PC-3 (cell line): ENCODE results near the gene TAP1. TPM values are rescaled to one million over a fixed set of nuclear protein-coding genes. Genes with fewer than 3 reads are reported as not detected.

Source experiments
- ATAC-seq: fragments of 200-7000 bp; cut with Tn5 transposase; 2 replicates; pipeline ENCODE4 v1.9.1; 2020; ENCODE audit warnings: mild to moderate bottlenecking, moderate library complexity
- BruUV-seq: library from RNA; stranded (reverse); fragments of 400-500 nt; replicated peaks from 2 replicates; lab custom pipeline; 2021; lab: Mats Ljungman, UMichigan
- CTCF ChIA-PET: fragments of 300-600 bp; sonication (Branson Sonifier 250); formaldehyde crosslinking; loops from one replicate; lab custom pipeline; 2022; ENCODE audit warnings: antibody characterized with exemption; lab: Charles Lee
- POLR2A ChIA-PET: fragments of 300-600 bp; sonication (Branson Sonifier 250); formaldehyde crosslinking; loops from one replicate; lab custom pipeline; 2022; ENCODE audit warnings: antibody characterized with exemption; ENCODE audit not compliant: unreplicated experiment; lab: Charles Lee
- DNase-seq: peaks from one replicate; pipeline ENCODE4 v3.0.0-alpha.2; 2015
- H2AFZ ChIP-seq: fragments of 300-600 bp; sonication (generic); 2 replicates; pipeline ENCODE4 v1.6.0; 2016; ENCODE audit warnings: antibody characterized with exemption, low read length
- H3F3A ChIP-seq: fragments of 300-600 bp; sonication (generic); one replicate; pipeline ENCODE4 v1.6.0; 2017; ENCODE audit warnings: antibody characterized with exemption, low read length, control low read depth, mild to moderate bottlenecking; ENCODE audit not compliant: unreplicated experiment
- H3K27ac ChIP-seq: fragments of 300-600 bp; sonication (generic); 2 replicates; pipeline ENCODE4 v1.5.1; 2016; ENCODE audit warnings: mild to moderate bottlenecking, low read length
- H3K27me3 ChIP-seq: fragments of 300-600 bp; sonication (generic); 2 replicates; pipeline ENCODE4 v1.6.1; 2016; ENCODE audit warnings: low read length, mixed read lengths
- H3K36me3 ChIP-seq: fragments of 300-600 bp; sonication (generic); 2 replicates; pipeline ENCODE4 v1.6.1; 2016; ENCODE audit warnings: low read depth, mixed run types, low read length, mixed read lengths
- H3K4me1 ChIP-seq: fragments of 300-600 bp; sonication (generic); 2 replicates; pipeline ENCODE4 v1.5.1; 2016; ENCODE audit warnings: low read length; ENCODE audit not compliant: insufficient read depth
- H3K4me2 ChIP-seq: fragments of 300-600 bp; sonication (generic); 2 replicates; pipeline ENCODE4 v1.6.0; 2016; ENCODE audit warnings: low read length
- H3K4me3 ChIP-seq: fragments of 300-600 bp; sonication (generic); 2 replicates; pipeline ENCODE4 v1.5.1; 2016; ENCODE audit warnings: mild to moderate bottlenecking, low read length, mixed read lengths
- H3K79me2 ChIP-seq: fragments of 300-600 bp; sonication (generic); 2 replicates; pipeline ENCODE4 v1.6.1; 2017; ENCODE audit warnings: low read length, mixed read lengths
- H3K9ac ChIP-seq: fragments of 300-600 bp; sonication (generic); 2 replicates; pipeline ENCODE4 v1.6.0; 2016; ENCODE audit warnings: mild to moderate bottlenecking, low read length
- H3K9me2 ChIP-seq: fragments of 300-600 bp; sonication (generic); replicated peaks from 2 replicates; pipeline ENCODE4 v1.6.1; 2016; ENCODE audit warnings: mixed run types, low read length, mixed read lengths
- H3K9me3 ChIP-seq: fragments of 300-600 bp; sonication (generic); 2 replicates; pipeline ENCODE4 v1.6.1; 2016; ENCODE audit warnings: low read length, mixed read lengths
- H4K20me1 ChIP-seq: fragments of 300-600 bp; sonication (generic); 2 replicates; pipeline ENCODE4 v1.6.1; 2016; ENCODE audit warnings: low read length, mixed read lengths
- EZH2 ChIP-seq: fragments of 300-600 bp; sonication (generic); IDR thresholded peaks from one replicate; pipeline ENCODE4 v1.6.1; 2017; ENCODE audit warnings: antibody characterized with exemption, mild to moderate bottlenecking, low read length; ENCODE audit not compliant: unreplicated experiment
- EZH2phosphoT487 ChIP-seq: fragments of 300-600 bp; sonication (generic); IDR thresholded peaks from 2 replicates; pipeline ENCODE4 v1.6.1; 2018; ENCODE audit warnings: mild to moderate bottlenecking, antibody characterized with exemption, low read length, borderline replicate concordance
- intact Hi-C: fragments of 100-400 bp; cut with micrococcal nuclease; formaldehyde crosslinking; loops from 2 replicates; pipeline ENCODE4 v1.9.0; 2023
- total RNA-seq: library from RNA; depleted of rRNA; stranded (reverse); fragments of >200 nt; gene quantifications from 2 replicates; pipeline ENCODE4 v1.2.3, GENCODE V29; 2014
- TF ChIP-seq, protein P1 (sequence below): fragments of 300-600 bp; sonication (generic); conservative IDR thresholded peaks from 2 replicates; pipeline ENCODE4 v1.5.1; 2017; ENCODE audit warnings: antibody characterized with exemption, low read depth, mild to moderate bottlenecking, low read length

Gene TAP1
- total RNA-seq, 1 experiment from 2014 or later, result 15.8 TPM

DNA sequence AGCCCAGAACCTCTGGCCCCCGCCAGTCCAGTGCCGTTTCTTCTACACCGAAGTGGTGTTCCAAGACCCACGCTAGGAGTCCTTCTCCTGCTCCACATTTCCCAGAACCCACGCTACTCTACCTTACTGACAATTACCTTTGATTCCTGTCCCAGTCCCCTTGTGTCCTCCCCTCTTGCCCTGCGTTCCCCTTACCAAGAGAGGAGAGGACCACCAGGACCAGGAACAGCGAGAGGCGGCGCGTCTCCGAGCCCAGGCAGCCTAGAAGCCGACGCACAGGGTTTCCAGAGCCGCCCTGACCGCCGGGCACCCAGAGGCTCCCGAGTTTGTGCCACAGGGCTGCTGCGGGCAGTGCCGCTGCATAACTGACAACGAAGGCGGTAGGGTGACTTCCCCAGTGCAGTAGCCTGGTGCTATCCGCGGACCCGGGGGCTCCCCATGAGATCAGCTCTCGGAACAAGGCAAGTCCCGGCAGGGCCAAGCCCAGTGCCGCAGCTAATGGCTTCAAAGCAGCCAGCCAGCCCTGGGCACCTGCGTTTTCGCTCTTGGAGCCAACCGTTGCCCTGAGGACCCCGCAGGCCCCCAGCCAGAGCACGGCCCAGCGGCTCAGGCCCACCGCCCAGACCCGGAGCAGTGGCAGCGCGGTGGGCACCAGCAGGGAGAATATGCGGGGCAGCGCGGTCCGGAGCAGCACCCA lies 512 bp downstream of the TAP1 start:
- Histone ChIP-seq H3K27ac (0 out of 2 replicates have a peak overlapping the region, but pooled peaks have one; percentile 72), H3K9me2 (no peaks in the 10 kb centered on the region), H3K4me3 (peak overlapping the region; percentile 83), H3K4me2 (peak overlapping the region; percentile 100), H3K4me1 (peaks cover 7% of the 10 kb centered on the region), H3K9ac (peak overlapping the region; percentile 55), H3K79me2 (no peaks in the 10 kb centered on the region), H4K20me1 (no peaks in the 10 kb centered on the region), H3F3A (no peaks in the 10 kb centered on the region), H3K9me3 (no peaks in the 10 kb centered on the region), H3K27me3 (no peaks in the 10 kb centered on the region), H3K36me3 (no peaks in the 10 kb centered on the region), H2AFZ (peak overlapping the region; percentile 96)
- TF ChIP-seq, protein P1, sequence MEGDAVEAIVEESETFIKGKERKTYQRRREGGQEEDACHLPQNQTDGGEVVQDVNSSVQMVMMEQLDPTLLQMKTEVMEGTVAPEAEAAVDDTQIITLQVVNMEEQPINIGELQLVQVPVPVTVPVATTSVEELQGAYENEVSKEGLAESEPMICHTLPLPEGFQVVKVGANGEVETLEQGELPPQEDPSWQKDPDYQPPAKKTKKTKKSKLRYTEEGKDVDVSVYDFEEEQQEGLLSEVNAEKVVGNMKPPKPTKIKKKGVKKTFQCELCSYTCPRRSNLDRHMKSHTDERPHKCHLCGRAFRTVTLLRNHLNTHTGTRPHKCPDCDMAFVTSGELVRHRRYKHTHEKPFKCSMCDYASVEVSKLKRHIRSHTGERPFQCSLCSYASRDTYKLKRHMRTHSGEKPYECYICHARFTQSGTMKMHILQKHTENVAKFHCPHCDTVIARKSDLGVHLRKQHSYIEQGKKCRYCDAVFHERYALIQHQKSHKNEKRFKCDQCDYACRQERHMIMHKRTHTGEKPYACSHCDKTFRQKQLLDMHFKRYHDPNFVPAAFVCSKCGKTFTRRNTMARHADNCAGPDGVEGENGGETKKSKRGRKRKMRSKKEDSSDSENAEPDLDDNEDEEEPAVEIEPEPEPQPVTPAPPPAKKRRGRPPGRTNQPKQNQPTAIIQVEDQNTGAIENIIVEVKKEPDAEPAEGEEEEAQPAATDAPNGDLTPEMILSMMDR, result no peak
- TF ChIP-seq EZH2phosphoT487 (no peak), EZH2 (no peak)
- ChIA-PET POLR2A (interaction anchor here (0.5 to 1.1 kb wide), 6 partner anchors 8 to 119 kb away, joined by 3 to 8 read pairs (median 4); partner anchors contain the start of gene PSMB8), CTCF (interaction anchor here (0.6 to 2.7 kb wide), 6 partner anchors 8 to 131 kb away, joined by 4 to 83 read pairs (median 6); partner anchors contain the start of gene TAP2)
- DNase-seq (peak; percentile 36), ATAC-seq (peak; percentile 42)
- no TSS peak for BruUV-seq
- intact Hi-C loops, result loop anchor here (1.0 kb wide), 1 partner anchor 15 kb away; the partner anchor contains the start of gene TAP2

DNA sequence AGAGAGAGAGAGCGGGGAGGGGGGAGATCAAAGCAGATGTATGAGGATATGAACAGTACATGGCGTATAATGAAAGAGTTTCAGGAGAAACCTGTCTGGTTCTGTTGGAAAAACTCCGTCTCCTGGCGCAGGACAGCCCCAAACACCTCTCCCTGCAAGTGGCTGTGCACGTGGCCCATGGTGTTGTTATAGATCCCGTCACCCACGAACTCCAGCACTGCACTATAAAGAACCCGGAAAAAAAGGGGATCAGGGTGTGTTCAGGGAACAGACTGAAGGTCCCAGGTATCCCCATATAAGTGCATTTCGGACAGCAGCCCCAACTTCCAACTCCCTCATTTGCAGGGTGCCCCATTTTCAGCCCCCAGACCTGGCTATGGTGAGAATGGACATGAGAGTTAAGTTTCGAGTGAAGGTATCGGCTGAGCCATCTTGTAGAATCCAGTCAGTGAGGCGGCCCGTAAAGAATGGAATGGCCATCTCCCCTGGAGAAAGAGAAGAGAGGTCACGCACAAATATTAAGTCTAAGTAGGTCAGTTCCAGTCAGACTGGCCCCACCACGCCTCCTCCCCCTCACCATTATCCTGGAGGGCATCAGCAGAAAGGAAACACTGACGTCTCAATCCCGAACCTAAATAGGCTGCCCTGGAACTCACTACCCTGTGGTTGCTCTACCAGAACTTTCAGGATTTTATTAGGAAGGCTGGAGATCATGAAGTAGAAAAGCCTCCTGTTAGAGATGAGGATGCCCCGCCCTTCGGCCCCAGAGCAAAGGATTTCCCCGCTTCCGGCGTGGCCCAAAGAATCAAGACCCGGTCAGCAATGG lies 1.3 kb downstream of the TAP1 start:
- H4K20me1 ChIP-seq, result no peaks in the 10 kb centered on the region
- H3K9me2 ChIP-seq, result no peaks in the 10 kb centered on the region
- peaks cover 7% of the 10 kb centered on the region for H3K4me1 ChIP-seq
- H3F3A ChIP-seq, result no peaks in the 10 kb centered on the region
- TF ChIP-seq EZH2, result no peak
- TF ChIP-seq EZH2phosphoT487, result no peak
- TF ChIP-seq, protein P1, result no peak
- H3K4me3 ChIP-seq, result peak overlapping the region; percentile 83
- POLR2A ChIA-PET, result no interaction called here
- H3K9ac ChIP-seq, result peak overlapping the region; percentile 55
- H3K36me3 ChIP-seq, result no peaks in the 10 kb centered on the region
- H2AFZ ChIP-seq, result peak overlapping the region; percentile 96
- intact Hi-C loops, result no loop called here
- no peak overlapping the region for H3K27ac ChIP-seq
- DNase-seq (peak; percentile 11), ATAC-seq (no peak)
- TSS peak; percentile 47 for BruUV-seq
- no peaks in the 10 kb centered on the region for H3K9me3 ChIP-seq
- peak overlapping the region; percentile 100 for H3K4me2 ChIP-seq
- CTCF ChIA-PET, result interaction anchor here (2.7 kb wide), 1 partner anchor 13 kb away, joined by 83 read pairs; the partner anchor contains the start of gene TAP2
- H3K79me2 ChIP-seq, result no peaks in the 10 kb centered on the region
- H3K27me3 ChIP-seq, result no peaks in the 10 kb centered on the region
